Lower leg skin (tissue), 4 donors: ENCODE results near the gene HDAC5. TPM values are rescaled to one million over a fixed set of nuclear protein-coding genes. Genes with fewer than 3 reads are reported as not detected.
"Not testable (repeated sequence)": the region's sequence is repeated elsewhere in the genome, so short reads cannot be mapped to it uniquely, and the experiment has no call there.

Source experiments
- DNase-seq, 2 donors: peaks; one replicate each; pipeline ENCODE4 v3.0.0-alpha.2; 2019; ENCODE audit warnings: low spot score in 2 of 2
- H3K4me3 ChIP-seq: fragments of 200-600 bp; sonication (generic); 2 replicates; pipeline ENCODE4 v1.5.1; 2017; ENCODE audit warnings: mild to moderate bottlenecking, low read depth; ENCODE audit not compliant: poor library complexity, severe bottlenecking
- CTCF ChIP-seq, 3 donors: fragments of 450-650 bp; IDR thresholded peaks; one replicate each; pipeline ENCODE4 v1.5.1; 2016; ENCODE audit warnings: antibody characterized with exemption in 3 of 3, mild to moderate bottlenecking in 3 of 3, moderate library complexity in 2 of 3
- POLR2A ChIP-seq, 2 donors: fragments of 450-650 bp; IDR thresholded peaks; one replicate each; pipeline ENCODE4 v1.6.1; 2016 to 2017; ENCODE audit warnings: antibody characterized with exemption in 2 of 2, mild to moderate bottlenecking in 1 of 2, moderate library complexity in 1 of 2
- WGBS, 2 donors: methylation state at CpG; one replicate each; pipeline ENCODE4 v1.1.5; 2018; 5-methylcytosine and 5-hydroxymethylcytosine counted together
- intact Hi-C: fragments of 100-400 bp; cut with DNase I; formaldehyde crosslinking; loops from one replicate; pipeline ENCODE4 v1.15.0; 2023; ENCODE audit warnings: low total_unique reads
- total RNA-seq, 4 donors: library from RNA; depleted of rRNA; stranded (reverse); fragments of >200 nt; gene quantifications; one replicate each; pipeline ENCODE4 v1.1.0, GENCODE V29; 2016

The HDAC5 gene
- total RNA-seq, 4 donors from 2014 or later: 179 to 208 (median 190) TPM

- intact Hi-C loops: no loop called here
- no peak for TF ChIP-seq POLR2A (IDR thresholded peaks at IDR 0.05)
- TF ChIP-seq CTCF (IDR thresholded peaks at IDR 0.05): no peak
- WGBS, 2 donors: 89 to 94% methylated on average over 9 of the region's 9 CpGs
- no peak for DNase-seq
- H3K4me3 ChIP-seq: no peak overlapping the region
Observed at GRCh38 chr17:44134752-44135568, 11.5 kb upstream of the HDAC5 start.

- no peak for DNase-seq
- WGBS, 2 donors: 82 to 88% methylated on average over 4 of the region's 4 CpGs
- no peak overlapping the region for H3K4me3 ChIP-seq
- intact Hi-C loops: no loop called here
- TF ChIP-seq POLR2A (IDR thresholded peaks at IDR 0.05): no peak
- no peak for TF ChIP-seq CTCF (IDR thresholded peaks at IDR 0.05)
Observed at GRCh38 chr17:44133918-44134476, 10.6 kb upstream of the HDAC5 start.

- intact Hi-C loops: no loop called here
- no peak overlapping the region for H3K4me3 ChIP-seq
- no peak for TF ChIP-seq POLR2A (IDR thresholded peaks at IDR 0.05)
- no peak for TF ChIP-seq CTCF (IDR thresholded peaks at IDR 0.05)
- no peak for DNase-seq
Observed at GRCh38 chr17:44132275-44132821, 8.9 kb upstream of the HDAC5 start.

GRCh38 chr17:44131372-44131771, 7.9 kb upstream of the HDAC5 start:
- H3K4me3 ChIP-seq, DNase-seq, intact Hi-C loops: not testable (repeated sequence)
- WGBS, 2 donors: 91 to 94% methylated on average over 12 of the region's 12 CpGs

- no peak overlapping the region for H3K4me3 ChIP-seq
- intact Hi-C loops: no loop called here
- 87 to 90% methylated on average over 5 of the region's 5 CpGs for WGBS, 2 donors
- no peak for DNase-seq
- TF ChIP-seq CTCF (IDR thresholded peaks at IDR 0.05) (no peak), POLR2A (IDR thresholded peaks at IDR 0.05) (no peak)
Observed at GRCh38 chr17:44130693-44131349, 7.4 kb upstream of the HDAC5 start.

GRCh38 chr17:44128383-44128782, 4.9 kb upstream of the HDAC5 start:
- no peak for DNase-seq
- 90 to 94% methylated on average over 7 of the region's 7 CpGs for WGBS, 2 donors
- intact Hi-C loops: no loop called here
- no peak for TF ChIP-seq POLR2A (IDR thresholded peaks at IDR 0.05)
- no peak for TF ChIP-seq CTCF (IDR thresholded peaks at IDR 0.05)
- no peak overlapping the region for H3K4me3 ChIP-seq
